Gastroesophageal sphincter (tissue), 4 donors: ENCODE data around the gene FBXO15. TPM values are rescaled to one million over a fixed set of nuclear protein-coding genes. Genes with fewer than 3 reads are reported as not detected.

ENCODE experiments used
- ATAC-seq: fragments of 150-250 bp; one replicate; pipeline ENCODE4 v1.9.1; 2016; ENCODE audit warnings: mild to moderate bottlenecking, moderate library complexity
- H3K27ac ChIP-seq, 4 donors: fragments of 200-600 bp; sonication (generic) in 3 of 4; 1 replicate in 3 of 4; 2 replicates in 1 of 4; pipeline ENCODE4 v1.5.1; 2016 to 2019
- H3K27me3 ChIP-seq: fragments of 200-600 bp; sonication (generic); one replicate; pipeline ENCODE4 v1.5.1; 2019
- H3K36me3 ChIP-seq, 2 donors: fragments of 200-600 bp; sonication (generic); one replicate each; pipeline ENCODE4 v1.5.1; 2019; ENCODE audit warnings: control low read depth in 1 of 2
- H3K4me1 ChIP-seq, 3 donors: fragments of 200-600 bp; sonication (generic); 1 replicate in 2 of 3; 2 replicates in 1 of 3; pipeline ENCODE4 v1.5.1; 2016 to 2019; ENCODE audit warnings: control low read depth in 2 of 3
- H3K4me3 ChIP-seq, 2 donors: fragments of 200-600 bp; sonication (generic); one replicate each; pipeline ENCODE4 v1.5.1; 2019; ENCODE audit warnings: mild to moderate bottlenecking in 1 of 2, moderate library complexity in 1 of 2
- H3K9me3 ChIP-seq, 3 donors: fragments of 200-600 bp; sonication (generic); one replicate each; pipeline ENCODE4 v1.5.1; 2017 to 2019; ENCODE audit warnings: control low read depth in 2 of 3
- EP300 ChIP-seq: sonication (generic); formaldehyde crosslinking; IDR thresholded peaks from one replicate; pipeline ENCODE4 v1.6.1; 2017; ENCODE audit warnings: antibody characterized with exemption, mild to moderate bottlenecking
- POLR2A ChIP-seq, 2 donors: fragments of 450-650 bp; IDR thresholded peaks; one replicate each; pipeline ENCODE4 v1.6.1; 2017; ENCODE audit warnings: antibody characterized with exemption in 2 of 2, mild to moderate bottlenecking in 2 of 2, moderate library complexity in 1 of 2
- POLR2AphosphoS5 ChIP-seq: sonication (generic); formaldehyde crosslinking; IDR thresholded peaks from one replicate; pipeline ENCODE4 v1.6.1; 2017; ENCODE audit warnings: antibody characterized with exemption
- WGBS, 2 donors: methylation state at CpG; one replicate each; pipeline ENCODE4 v1.1.5; 2018; ENCODE audit warnings: low coverage in 1 of 2; 5-methylcytosine and 5-hydroxymethylcytosine counted together
- total RNA-seq, 4 donors: library from RNA; depleted of rRNA; stranded (reverse); fragments of >200 nt; gene quantifications; one replicate each; pipeline ENCODE4 v1.1.0, GENCODE V29; 2016
- TF ChIP-seq, protein P1 (sequence below), 4 experiments: fragments of 200-600 bp in 2 of 4; fragments of 450-650 bp in 2 of 4; sonication (generic) in 1 of 4; IDR thresholded peaks; one replicate each; pipeline ENCODE4 v1.5.1; 2017 to 2019; ENCODE audit warnings: antibody characterized with exemption in 4 of 4, mild to moderate bottlenecking in 2 of 4, moderate library complexity in 2 of 4

FBXO15 gene
- total RNA-seq, 4 donors from 2014 or later = 0.27 TPM; not detected in 3

DNA sequence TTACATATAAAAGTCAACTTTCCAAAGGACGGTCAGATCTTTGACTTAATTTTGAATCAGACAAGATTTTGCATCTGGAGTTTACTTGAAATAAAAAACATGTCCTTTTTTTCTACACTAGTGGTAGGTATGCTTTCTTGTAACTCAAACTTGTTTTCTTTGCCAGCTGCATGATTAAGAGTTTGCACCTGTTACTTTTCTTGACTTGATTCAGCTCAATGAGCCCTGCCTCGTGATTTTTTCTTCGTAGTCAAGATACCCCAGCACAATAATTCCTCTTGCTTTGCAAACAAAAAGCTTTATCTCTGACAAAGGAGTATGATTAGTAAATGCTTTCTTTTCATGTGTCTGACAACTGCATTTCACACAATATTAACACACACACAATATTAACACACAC lies 82.3 kb downstream of the FBXO15 start:
- peaks cover 9% of the 10 kb centered on the region for H3K27me3 ChIP-seq
- ATAC-seq = no peak
- no peaks in the 10 kb centered on the region for H3K4me1 ChIP-seq
- 39 to 69% methylated on average over 3 of the region's 3 CpGs for WGBS, 2 donors
- H3K27ac ChIP-seq = no peak overlapping the region
- no peaks in the 10 kb centered on the region for H3K9me3 ChIP-seq
- TF ChIP-seq POLR2AphosphoS5 (no peak), EP300 (no peak), POLR2A (IDR thresholded peaks at IDR 0.05) (no peak)
- TF ChIP-seq, protein P1, sequence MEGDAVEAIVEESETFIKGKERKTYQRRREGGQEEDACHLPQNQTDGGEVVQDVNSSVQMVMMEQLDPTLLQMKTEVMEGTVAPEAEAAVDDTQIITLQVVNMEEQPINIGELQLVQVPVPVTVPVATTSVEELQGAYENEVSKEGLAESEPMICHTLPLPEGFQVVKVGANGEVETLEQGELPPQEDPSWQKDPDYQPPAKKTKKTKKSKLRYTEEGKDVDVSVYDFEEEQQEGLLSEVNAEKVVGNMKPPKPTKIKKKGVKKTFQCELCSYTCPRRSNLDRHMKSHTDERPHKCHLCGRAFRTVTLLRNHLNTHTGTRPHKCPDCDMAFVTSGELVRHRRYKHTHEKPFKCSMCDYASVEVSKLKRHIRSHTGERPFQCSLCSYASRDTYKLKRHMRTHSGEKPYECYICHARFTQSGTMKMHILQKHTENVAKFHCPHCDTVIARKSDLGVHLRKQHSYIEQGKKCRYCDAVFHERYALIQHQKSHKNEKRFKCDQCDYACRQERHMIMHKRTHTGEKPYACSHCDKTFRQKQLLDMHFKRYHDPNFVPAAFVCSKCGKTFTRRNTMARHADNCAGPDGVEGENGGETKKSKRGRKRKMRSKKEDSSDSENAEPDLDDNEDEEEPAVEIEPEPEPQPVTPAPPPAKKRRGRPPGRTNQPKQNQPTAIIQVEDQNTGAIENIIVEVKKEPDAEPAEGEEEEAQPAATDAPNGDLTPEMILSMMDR (IDR thresholded peaks at IDR 0.05) = no peak
- no peak overlapping the region for H3K4me3 ChIP-seq
- no peaks in the 10 kb centered on the region for H3K36me3 ChIP-seq

DNA sequence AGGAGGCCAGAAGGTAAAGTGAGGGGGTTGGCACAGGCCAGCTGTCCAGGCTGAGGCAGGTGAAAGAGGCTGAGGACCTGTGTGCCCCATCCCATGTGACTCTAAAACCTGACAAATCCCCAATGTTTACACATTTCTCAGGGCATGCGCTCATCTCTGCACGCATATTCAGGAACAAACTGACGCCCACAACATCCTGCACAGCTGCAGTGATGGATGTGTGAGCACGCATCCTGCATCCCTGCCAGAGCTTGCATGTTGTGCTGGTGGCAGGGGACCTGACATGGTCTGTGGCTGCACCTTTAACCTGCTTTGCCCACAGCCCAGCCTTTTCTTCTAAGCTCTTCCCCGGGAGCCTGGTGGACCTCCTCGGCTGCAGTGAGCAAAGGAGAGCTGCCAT lies 83.1 kb downstream of the FBXO15 start:
- no peak for TF ChIP-seq EP300
- no peak for TF ChIP-seq POLR2AphosphoS5
- TF ChIP-seq, protein P1 (IDR thresholded peaks at IDR 0.05) = no peak
- no peak for TF ChIP-seq POLR2A (IDR thresholded peaks at IDR 0.05)
- Histone ChIP-seq H3K27ac (no peak overlapping the region), H3K36me3 (no peaks in the 10 kb centered on the region), H3K27me3 (peaks cover 9% of the 10 kb centered on the region), H3K4me3 (no peak overlapping the region), H3K4me1 (no peaks in the 10 kb centered on the region), H3K9me3 (no peaks in the 10 kb centered on the region)
- no peak for ATAC-seq
- WGBS, 2 donors = 27 to 53% methylated on average over 2 to 4 of the region's 6 CpGs

DNA sequence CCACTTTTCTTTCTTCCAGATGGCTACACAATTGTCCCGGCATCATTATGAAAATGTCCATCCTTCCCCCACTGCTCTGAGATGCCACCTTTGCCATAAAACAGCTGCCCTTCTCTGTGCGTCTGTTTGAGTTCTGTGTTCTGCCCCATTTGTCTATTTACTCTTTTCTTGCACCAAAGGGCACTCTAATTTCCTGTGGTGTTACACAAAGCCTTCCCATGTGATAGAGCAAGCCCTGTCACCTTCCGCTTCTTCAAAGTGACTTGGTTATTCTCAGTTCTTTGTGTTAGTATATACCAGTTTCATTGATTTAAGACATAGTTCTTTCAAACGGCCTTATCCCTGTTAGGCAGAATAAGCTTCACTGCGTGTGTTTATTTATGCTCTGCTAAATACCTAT lies 84.1 kb downstream of the FBXO15 start:
- H3K9me3 ChIP-seq = no peaks in the 10 kb centered on the region
- peaks cover 9% of the 10 kb centered on the region for H3K27me3 ChIP-seq
- H3K4me1 ChIP-seq = no peaks in the 10 kb centered on the region
- no peaks in the 10 kb centered on the region for H3K36me3 ChIP-seq
- ATAC-seq = no peak
- no peak overlapping the region for H3K4me3 ChIP-seq
- 44 to 61% methylated on average over 4 to 5 of the region's 5 CpGs for WGBS, 2 donors
- H3K27ac ChIP-seq = no peak overlapping the region
- TF ChIP-seq POLR2AphosphoS5 (no peak), EP300 (no peak), POLR2A (IDR thresholded peaks at IDR 0.05) (no peak)
- TF ChIP-seq, protein P1 (IDR thresholded peaks at IDR 0.05) = no peak

DNA sequence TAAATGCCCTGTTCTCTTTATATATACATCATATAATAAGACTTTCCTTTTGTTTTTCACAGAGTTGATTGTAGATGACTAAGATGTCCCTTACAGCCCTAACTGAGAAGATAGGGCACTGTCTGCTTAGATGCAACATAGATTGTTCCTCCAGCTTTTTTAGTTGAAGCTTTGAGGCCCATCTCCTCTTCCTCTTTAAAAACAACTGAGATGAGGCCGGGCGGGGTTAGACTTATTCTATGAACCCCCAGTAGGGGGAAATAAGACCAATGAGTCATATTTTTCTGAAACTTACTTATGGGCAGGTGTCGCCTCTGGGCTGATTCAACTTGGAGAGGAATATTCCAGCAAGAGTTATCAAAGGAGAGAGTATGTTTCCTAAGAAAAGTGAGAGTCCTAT lies 84.6 kb downstream of the FBXO15 start:
- TF ChIP-seq POLR2A (IDR thresholded peaks at IDR 0.05) (no peak), EP300 (no peak), POLR2AphosphoS5 (no peak)
- TF ChIP-seq, protein P1 (IDR thresholded peaks at IDR 0.05) = no peak
- Histone ChIP-seq H3K36me3 (no peaks in the 10 kb centered on the region), H3K9me3 (no peaks in the 10 kb centered on the region), H3K4me3 (no peak overlapping the region), H3K4me1 (no peaks in the 10 kb centered on the region), H3K27ac (no peak overlapping the region), H3K27me3 (peaks cover 9% of the 10 kb centered on the region)
- ATAC-seq = no peak
- WGBS, 2 donors = 63% methylated on average over 3 of the region's 3 CpGs; no CpG with 5 or more reads in 1 of the 2 donors

DNA sequence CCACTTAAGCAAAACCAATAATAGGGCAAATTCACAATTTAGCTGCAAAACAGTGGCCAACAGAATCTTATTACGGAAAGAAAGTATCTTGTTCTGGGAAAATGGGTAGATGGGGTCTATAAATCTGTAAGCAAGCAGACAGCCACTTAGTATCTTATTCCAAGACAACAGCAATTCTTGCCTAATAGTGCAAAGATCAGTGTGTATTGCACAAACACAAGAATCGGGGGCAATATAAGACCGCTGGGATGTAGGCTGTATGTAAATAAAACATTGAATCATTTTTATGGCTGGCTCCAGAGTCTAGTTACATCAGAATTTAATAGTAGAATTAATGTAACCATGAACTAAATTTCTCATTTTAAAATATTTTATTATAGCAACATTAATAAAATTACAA lies 85.6 kb downstream of the FBXO15 start:
- no peak for TF ChIP-seq EP300
- TF ChIP-seq POLR2AphosphoS5 = no peak
- TF ChIP-seq POLR2A (IDR thresholded peaks at IDR 0.05) = no peak
- TF ChIP-seq, protein P1 (IDR thresholded peaks at IDR 0.05) = no peak
- Histone ChIP-seq H3K4me3 (no peak overlapping the region), H3K27ac (no peak overlapping the region), H3K9me3 (peaks cover 0 to 6% (median 0%) of the 10 kb centered on the region in 3 donors), H3K27me3 (peaks cover 9% of the 10 kb centered on the region), H3K36me3 (no peaks in the 10 kb centered on the region), H3K4me1 (no peaks in the 10 kb centered on the region)
- WGBS, 2 donors = 78 to 100% methylated on average over 2 to 3 of the region's 3 CpGs
- ATAC-seq = no peak
